DMS53 (cell line): ENCODE results near the gene HNRNPLL.
"Not testable (repeated sequence)": the region's sequence is repeated elsewhere in the genome, so short reads cannot be mapped to it uniquely, and the experiment has no call there.

Experiments
- DNase-seq: peaks from one replicate; lab custom pipeline; 2025; lab: John Stamatoyannopoulos, UW

The HNRNPLL gene

GRCh38 chr2:38619458-38620164 lies 16.9 kb upstream of the HNRNPLL start:
- DNase-seq, result no peak

DNA sequence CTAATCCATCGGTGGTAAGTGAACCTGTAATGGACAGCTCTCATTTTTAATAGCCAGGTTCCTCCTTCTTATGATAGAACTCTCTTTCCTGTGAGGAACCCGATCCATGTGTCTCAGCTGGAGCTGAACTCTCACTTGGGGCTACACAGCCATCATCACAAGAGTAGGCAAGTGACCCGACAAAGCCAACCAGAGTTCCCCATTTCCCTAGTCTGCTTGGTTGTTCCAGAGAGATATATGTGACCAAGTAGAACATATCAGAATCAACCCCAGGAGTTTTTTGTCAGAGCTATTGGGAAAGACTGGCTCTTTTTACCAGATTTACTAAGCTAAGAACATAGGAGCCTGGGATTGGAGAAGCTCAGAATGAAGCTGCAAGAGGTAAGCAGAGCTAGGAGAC lies 14.6 kb upstream of the HNRNPLL start:
- DNase-seq, result no peak

DNA sequence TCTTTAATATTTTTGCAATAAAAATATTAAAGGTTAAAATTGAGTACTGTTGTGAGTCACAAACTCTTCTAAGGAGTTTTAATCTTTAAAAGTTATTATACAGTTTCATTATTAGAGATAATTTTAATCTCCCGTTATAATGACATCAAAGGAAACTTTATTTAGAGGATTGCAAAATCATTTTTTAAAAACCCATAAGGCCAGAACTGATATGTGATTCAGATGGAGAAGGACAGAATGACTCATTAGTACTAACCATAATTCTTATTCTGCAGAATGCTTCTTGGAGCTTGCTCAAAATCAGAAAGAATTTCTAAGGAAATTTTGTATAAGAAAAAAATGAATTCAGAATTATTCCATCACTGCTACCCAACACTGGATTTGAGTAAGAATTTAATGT lies 12.5 kb upstream of the HNRNPLL start:
- no peak for DNase-seq

GRCh38 chr2:38613849-38614213 lies 11.1 kb upstream of the HNRNPLL start:
- DNase-seq, result no peak

DNA sequence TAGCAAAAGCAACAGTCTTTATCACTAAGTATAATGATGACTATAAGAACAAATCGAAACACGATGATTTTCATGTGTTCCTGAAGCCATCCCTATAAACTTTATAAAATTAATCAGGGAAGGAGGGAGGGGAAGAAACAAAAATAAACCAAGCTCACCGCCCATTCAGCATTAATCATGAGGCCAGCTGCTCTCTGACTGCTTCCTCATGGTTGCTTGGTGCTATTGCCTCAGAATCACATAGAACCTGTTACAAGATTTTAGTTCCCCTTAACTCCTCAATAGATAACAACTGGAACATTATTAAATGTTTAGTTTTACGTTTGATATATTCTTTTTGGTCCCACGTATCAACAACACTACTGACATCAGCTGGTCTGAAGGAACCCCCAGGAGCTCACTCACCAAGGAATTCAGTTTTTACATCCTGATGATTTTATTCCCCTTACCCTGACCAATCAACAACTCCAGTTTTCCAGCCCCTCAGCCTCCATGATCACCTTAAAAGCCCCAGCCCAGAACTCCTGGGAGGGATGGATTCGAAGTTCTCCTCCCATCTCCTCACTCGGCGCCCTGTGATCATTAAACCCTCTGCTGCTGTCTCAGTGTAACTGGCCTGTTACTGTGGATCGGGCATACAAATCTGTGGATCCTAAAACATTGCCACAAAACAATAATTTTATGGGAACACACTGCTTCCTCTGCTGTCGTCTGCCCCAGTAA lies 10.6 kb upstream of the HNRNPLL start:
- DNase-seq, result no peak

DNA sequence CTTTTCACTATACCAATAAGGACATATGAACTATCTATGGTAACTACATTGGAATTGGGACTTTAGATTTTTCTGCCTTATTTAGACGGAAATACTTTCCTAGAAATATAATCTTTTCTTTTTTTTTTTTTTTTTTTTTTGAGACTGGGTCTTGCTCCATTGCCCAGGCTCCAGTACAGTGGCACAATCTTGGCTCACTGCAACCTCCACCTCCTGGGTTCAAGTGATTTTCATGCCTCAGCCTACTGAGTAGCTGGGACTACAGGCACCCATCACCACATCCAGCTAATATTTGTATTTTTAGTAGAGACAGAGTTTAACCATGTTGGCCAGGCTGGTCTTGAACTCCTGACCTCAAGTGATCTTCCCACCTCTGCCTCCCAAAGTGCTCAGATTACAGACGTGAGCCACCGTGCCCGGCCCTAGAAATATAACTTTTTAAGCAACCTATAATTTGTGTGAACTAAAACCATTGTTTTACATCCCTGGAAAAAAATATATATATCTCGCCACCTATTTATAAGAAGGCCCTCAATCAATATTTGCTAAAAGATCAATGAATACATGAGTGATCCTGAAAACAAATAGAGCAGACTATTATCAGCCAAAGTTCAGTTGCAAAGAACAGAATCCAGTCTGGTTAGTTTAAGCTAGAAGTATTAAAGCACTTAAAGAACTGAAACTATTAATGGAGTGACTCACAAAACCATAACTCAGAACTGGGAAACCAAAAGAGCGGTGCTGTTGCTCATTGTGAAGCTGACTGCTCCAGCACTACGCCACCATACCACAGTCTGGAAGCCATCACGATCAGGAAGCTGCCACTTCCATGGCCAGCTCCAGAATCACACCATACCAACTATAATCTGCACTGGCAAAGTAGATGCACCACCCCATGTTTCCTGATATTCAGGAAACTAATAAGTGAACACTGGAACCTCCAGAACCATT lies 8.4 kb upstream of the HNRNPLL start:
- DNase-seq, result no peak

- not testable (repeated sequence) for DNase-seq
These were observed 6.5 kb upstream of the HNRNPLL start for GRCh38 chr2:38609246-38609645.

- no peak for DNase-seq
These were observed 6.0 kb upstream of the HNRNPLL start for GRCh38 chr2:38608755-38609154.

- DNase-seq, result no peak
These were observed 2.6 kb upstream of the HNRNPLL start for GRCh38 chr2:38605298-38605830.

- DNase-seq, result peak; percentile 85
These were observed 918 bp upstream of the HNRNPLL start for GRCh38 chr2:38603402-38604290.

DNA sequence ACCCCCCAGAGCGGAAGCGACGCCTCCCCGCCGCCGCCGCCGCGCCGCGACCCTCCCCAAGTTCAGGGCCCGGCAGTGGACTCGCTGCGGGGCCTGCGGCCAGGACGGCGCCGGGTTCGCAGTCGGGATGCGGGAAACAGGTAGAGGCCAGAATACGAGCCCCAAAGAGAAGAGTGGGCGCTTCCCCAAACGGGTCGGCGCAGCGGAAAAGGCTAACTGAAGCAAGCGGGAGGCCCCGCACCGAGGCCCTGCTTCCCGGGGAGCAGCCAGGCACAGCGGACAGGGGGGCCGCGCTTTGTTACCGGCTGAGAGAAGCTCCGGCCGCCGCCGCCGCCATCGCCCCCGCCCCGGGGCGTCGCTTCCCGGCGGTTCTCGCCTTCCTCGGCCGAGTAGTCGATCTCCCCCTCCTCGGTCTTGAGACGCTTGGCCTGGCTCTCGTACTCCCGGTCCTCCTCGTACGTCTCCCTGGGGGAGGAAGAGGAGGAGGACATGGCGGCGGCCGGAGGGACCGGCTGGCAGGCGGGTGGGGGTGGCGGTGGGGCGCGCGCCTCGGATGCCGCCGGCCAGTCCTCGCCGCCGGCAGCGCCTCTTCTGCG lies 494 bp downstream of the HNRNPLL start:
- DNase-seq, result peak; percentile 56

DNA sequence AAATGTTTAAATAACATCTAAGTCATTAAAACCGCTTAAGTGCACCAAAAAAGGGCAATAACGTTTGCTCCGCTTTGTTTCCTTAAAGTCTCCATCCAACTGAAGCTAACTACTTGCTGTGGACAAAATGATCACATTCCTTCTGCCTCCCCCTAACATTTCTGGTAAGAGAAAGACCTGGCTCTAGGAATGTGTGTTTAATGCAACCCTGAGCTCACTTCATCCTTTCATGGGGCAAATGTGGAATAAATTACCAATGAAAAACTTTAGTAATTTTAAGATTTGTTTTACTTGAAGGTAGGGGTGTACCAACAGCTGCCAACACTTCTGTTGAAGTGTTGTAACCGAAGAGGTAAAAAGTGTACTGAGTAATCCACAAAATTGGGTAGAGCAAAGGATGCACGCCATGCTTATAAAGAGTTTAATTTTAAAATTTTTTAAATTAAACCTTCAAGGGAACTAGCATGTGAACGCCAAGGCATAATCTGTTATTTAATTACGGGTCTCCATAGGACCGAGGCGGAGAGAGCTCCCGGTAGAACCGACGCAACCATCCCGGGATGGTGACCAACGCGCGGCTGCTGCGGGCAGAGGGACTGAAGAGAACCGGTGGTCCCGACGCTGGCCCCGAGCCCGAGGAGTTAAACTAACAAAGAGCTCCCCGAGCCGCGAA lies 1.1 kb downstream of the HNRNPLL start:
- peak; percentile 54 for DNase-seq

GRCh38 chr2:38600921-38601455 lies 1.7 kb downstream of the HNRNPLL start:
- DNase-seq, result no peak

- DNase-seq, result no peak
These were observed 2.4 kb downstream of the HNRNPLL start for GRCh38 chr2:38600242-38600891.

- DNase-seq, result no peak
These were observed 3.0 kb downstream of the HNRNPLL start for GRCh38 chr2:38599706-38600105.

DNA sequence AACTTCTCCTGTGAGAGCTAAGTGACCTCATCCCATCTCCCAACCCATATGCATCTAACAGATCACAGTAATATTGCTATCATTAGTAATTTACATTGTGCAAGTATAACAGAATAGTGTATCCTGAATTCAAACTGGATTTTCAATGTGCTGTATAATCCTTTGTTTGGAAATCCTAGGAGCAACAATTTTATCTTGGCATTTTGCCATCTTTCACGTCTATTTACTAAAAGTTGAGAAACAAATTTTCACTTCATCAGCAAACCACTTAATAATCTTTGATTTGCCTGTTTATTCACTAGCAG lies 3.8 kb downstream of the HNRNPLL start:
- DNase-seq, result no peak

GRCh38 chr2:38598200-38598990 lies 4.3 kb downstream of the HNRNPLL start:
- DNase-seq, result no peak

DNA sequence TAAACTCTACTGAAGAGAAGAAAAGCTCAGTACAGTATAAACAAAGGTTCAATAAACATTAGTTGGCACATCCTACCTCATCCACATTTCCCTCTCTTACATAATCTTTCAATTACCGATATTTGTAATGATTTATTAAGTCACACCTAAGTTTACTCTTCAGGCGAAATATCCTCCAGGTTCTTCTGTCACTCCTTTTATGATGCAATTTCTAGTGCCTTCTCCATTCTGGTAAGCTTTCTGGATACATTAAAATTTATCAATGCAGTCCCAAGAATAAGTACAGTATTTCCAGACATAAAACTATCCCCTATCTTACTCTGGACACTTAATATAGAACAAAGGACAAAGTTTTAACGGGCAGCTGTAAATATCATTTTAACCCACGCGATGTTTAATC lies 5.6 kb downstream of the HNRNPLL start:
- DNase-seq, result no peak

DNA sequence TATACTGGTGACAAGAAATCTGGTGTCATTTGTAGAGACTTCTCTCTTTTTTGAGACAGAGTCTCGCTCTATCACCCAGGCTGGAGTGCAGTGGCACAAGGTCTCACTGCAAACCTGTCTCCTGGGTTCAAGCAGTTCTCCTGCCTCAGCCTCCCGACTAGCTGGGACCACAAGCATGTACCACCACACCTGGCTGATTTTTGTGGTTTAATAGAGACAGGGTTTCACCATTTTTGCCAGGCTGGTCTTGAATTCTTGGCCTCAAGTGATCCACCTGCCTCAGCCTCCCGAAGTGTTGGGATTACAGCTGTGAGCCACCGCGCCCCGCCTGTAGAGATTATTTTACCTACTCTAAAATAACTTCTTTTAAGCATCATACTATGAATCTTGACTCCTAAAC lies 6.5 kb downstream of the HNRNPLL start:
- DNase-seq, result no peak
